SK-N-MC (cell line): ENCODE data around the gene IL1RAPL1.

Experiments used
- EZH2 ChIP-seq: fragments of 200-600 bp; sonication (generic); IDR thresholded peaks from one replicate; pipeline ENCODE4 v1.6.1; 2017; ENCODE audit warnings: antibody characterized with exemption
- FOXP2 ChIP-seq: optimal IDR thresholded peaks from 2 replicates; pipeline ENCODE3; 2011; ENCODE audit warnings: mild to moderate bottlenecking, moderate library complexity; ENCODE audit not compliant: insufficient read depth; ENCODE audit errors: extremely low read length, control extremely low read depth
- POLR2AphosphoS5 ChIP-seq: IDR thresholded peaks from 2 replicates; pipeline ENCODE4 v1.6.1; 2012; ENCODE audit warnings: mild to moderate bottlenecking, low read depth, low read length, borderline replicate concordance

- no peak for TF ChIP-seq POLR2AphosphoS5
- no peak for TF ChIP-seq EZH2
- no peak for TF ChIP-seq FOXP2
Measured at GRCh38 chrX:29023207-29023606, 436.0 kb downstream of the IL1RAPL1 start.
